IMR-90 (cell line): ENCODE data around the gene DNAH9. TPM values are rescaled to one million over a fixed set of nuclear protein-coding genes. Genes with fewer than 3 reads are reported as not detected.

ENCODE experiments used
- ATAC-seq: fragments of 200-7000 bp; cut with Tn5 transposase; 2 replicates; pipeline ENCODE4 v1.9.1; 2020; ENCODE audit warnings: low read depth, mild to moderate bottlenecking, moderate library complexity
- BruUV-seq: library from RNA; stranded (reverse); fragments of 400-500 nt; replicated peaks from 2 replicates; lab custom pipeline; 2021; lab: Mats Ljungman, UMichigan
- CTCF ChIA-PET: fragments of 300-600 bp; formaldehyde crosslinking; extraction: SDS; loops from one replicate; lab custom pipeline; 2021; ENCODE audit warnings: antibody characterized with exemption; lab: Yijun Ruan, JAX
- POLR2A ChIA-PET: fragments of 300-600 bp; sonication (Branson Sonifier 250); formaldehyde crosslinking; loops from one replicate; lab custom pipeline; 2022; ENCODE audit warnings: antibody characterized with exemption; ENCODE audit not compliant: unreplicated experiment; lab: Charles Lee
- DNase-seq: peaks from one replicate; pipeline ENCODE4 v3.0.0; 2013
- H2AFZ ChIP-seq: replicated peaks from 2 replicates; pipeline ENCODE3; 2013; ENCODE audit warnings: low read length, mild to moderate bottlenecking; ENCODE audit not compliant: poor library complexity
- H2AK5ac ChIP-seq: 2 replicates; pipeline ENCODE4 v1.6.1; 2013; ENCODE audit warnings: low read depth, low read length, inconsistent platforms
- H2AK9ac ChIP-seq: replicated peaks from 2 replicates; pipeline ENCODE3; 2013; ENCODE audit warnings: mild to moderate bottlenecking, low read depth, low read length, moderate library complexity; ENCODE audit not compliant: poor library complexity
- H2BK120ac ChIP-seq: 2 replicates; pipeline ENCODE4 v1.6.1; 2013; ENCODE audit warnings: low read depth, low read length, inconsistent platforms
- H2BK15ac ChIP-seq: 3 replicates; pipeline ENCODE4 v1.6.1; 2013; ENCODE audit warnings: low read depth, low read length, inconsistent platforms
- H2BK20ac ChIP-seq: 2 replicates; pipeline ENCODE4 v1.6.1; 2013; ENCODE audit warnings: low read depth, mild to moderate bottlenecking, inconsistent platforms, low read length, moderate library complexity
- H2BK5ac ChIP-seq: 2 replicates; pipeline ENCODE4 v1.6.1; 2013; ENCODE audit warnings: mild to moderate bottlenecking, low read depth, low read length, inconsistent platforms; ENCODE audit not compliant: poor library complexity, severe bottlenecking
- H3K14ac ChIP-seq: replicated peaks from 2 replicates; pipeline ENCODE4 v1.6.1; 2013; ENCODE audit warnings: low read depth, low read length, inconsistent platforms
- H3K18ac ChIP-seq: 2 replicates; pipeline ENCODE4 v1.6.1; 2013; ENCODE audit warnings: low read depth, low read length, control low read depth
- H3K23ac ChIP-seq: 2 replicates; pipeline ENCODE4 v1.6.1; 2013; ENCODE audit warnings: low read depth, low read length, inconsistent platforms
- H3K27ac ChIP-seq: 2 replicates; pipeline ENCODE4 v1.5.1; 2013; ENCODE audit warnings: mild to moderate bottlenecking, control low read depth, low read length; ENCODE audit not compliant: insufficient read depth
- H3K27me3 ChIP-seq: 2 replicates; pipeline ENCODE4 v1.6.1; 2013; ENCODE audit warnings: low read length; ENCODE audit not compliant: control insufficient read depth, insufficient read depth
- H3K36me3 ChIP-seq: 2 replicates; pipeline ENCODE4 v1.6.1; 2013; ENCODE audit warnings: low read length, mixed read lengths; ENCODE audit not compliant: control insufficient read depth, insufficient read depth
- H3K4ac ChIP-seq: 2 replicates; pipeline ENCODE4 v1.6.1; 2013; ENCODE audit warnings: low read depth, low read length, inconsistent platforms
- H3K4me1 ChIP-seq: 2 replicates; pipeline ENCODE4 v1.6.1; 2013; ENCODE audit warnings: low read length, mixed read lengths; ENCODE audit not compliant: control insufficient read depth, insufficient read depth
- H3K4me2 ChIP-seq: 2 replicates; pipeline ENCODE4 v1.6.1; 2013; ENCODE audit warnings: low read depth, mild to moderate bottlenecking, control low read depth, low read length, moderate library complexity
- H3K4me3 ChIP-seq: 2 replicates; pipeline ENCODE4 v1.5.1; 2013; ENCODE audit warnings: low read depth, mild to moderate bottlenecking, control low read depth, low read length, moderate library complexity; ENCODE audit not compliant: insufficient read depth
- H3K56ac ChIP-seq: 2 replicates; pipeline ENCODE4 v1.6.1; 2013; ENCODE audit warnings: low read length, inconsistent platforms; ENCODE audit not compliant: insufficient read depth; ENCODE audit errors: extremely low read depth
- H3K79me1 ChIP-seq, 2 experiments: 2 replicates each; pipeline ENCODE4 v1.6.1; 2013; ENCODE audit warnings: low read length in 2 of 2, inconsistent platforms in 1 of 2, low read depth in 1 of 2
- H3K9ac ChIP-seq: 2 replicates; pipeline ENCODE4 v1.6.1; 2013; ENCODE audit warnings: low read depth, low read length, control low read depth
- H3K9me1 ChIP-seq: 2 replicates; pipeline ENCODE4 v1.6.1; 2013; ENCODE audit warnings: low read length, inconsistent platforms; ENCODE audit not compliant: insufficient read depth
- H3K9me3 ChIP-seq: 2 replicates; pipeline ENCODE4 v1.6.1; 2013; ENCODE audit warnings: low read length; ENCODE audit not compliant: control insufficient read depth, insufficient read depth
- H4K20me1 ChIP-seq: 2 replicates; pipeline ENCODE4 v1.6.1; 2013; ENCODE audit warnings: low read length, inconsistent platforms; ENCODE audit not compliant: insufficient read depth
- H4K5ac ChIP-seq: 2 replicates; pipeline ENCODE4 v1.6.1; 2013; ENCODE audit warnings: mild to moderate bottlenecking, low read depth, low read length, control low read depth
- H4K8ac ChIP-seq, 2 experiments: 2 replicates each; pipeline ENCODE4 v1.6.1; 2013; ENCODE audit warnings: low read depth in 2 of 2, low read length in 2 of 2, control low read depth in 1 of 2, inconsistent platforms in 1 of 2
- H4K91ac ChIP-seq: 2 replicates; pipeline ENCODE4 v1.6.1; 2013; ENCODE audit warnings: low read depth, low read length, inconsistent platforms; ENCODE audit not compliant: insufficient read depth
- RCOR1 ChIP-seq: IDR thresholded peaks from 2 replicates; pipeline ENCODE4 v1.6.1; 2012; ENCODE audit warnings: mild to moderate bottlenecking, low read length, improper control_type of control experiment; ENCODE audit not compliant: insufficient replicate concordance
- WGBS, 2 experiments: methylation state at CpG; one replicate each; pipeline versions ENCODE4 v1.1.5 to v1.1.7; 2013; ENCODE audit warnings: missing lambda C conversion rate in 2 of 2; ENCODE audit not compliant: insufficient read length in 1 of 2; ENCODE audit errors: extremely low coverage in 2 of 2; 5-methylcytosine and 5-hydroxymethylcytosine counted together
- dilution Hi-C: fragments of 300-500 bp; cut with HindIII; formaldehyde crosslinking; loops from one replicate; pipeline ENCODE4 v1.14.3; 2018; ENCODE audit warnings: low sequenced_read_pairs; ENCODE audit not compliant: unreplicated experiment
- in situ Hi-C: fragments of 300-500 bp; cut with MboI; formaldehyde crosslinking; loops from 3 replicates; pipeline ENCODE4 v1.14.3; 2019; ENCODE audit warnings: low sequenced_read_pairs, inconsistent platforms, mixed read lengths
- intact Hi-C: fragments of 100-400 bp; cut with micrococcal nuclease; formaldehyde crosslinking; loops from 2 replicates; pipeline ENCODE4 v1.10.0; 2022
- polyA plus RNA-seq, 3 experiments: library from polyadenylated mRNA; depleted of rRNA; stranded (reverse); fragments of >200 nt; gene quantifications; 2 replicates each; pipeline ENCODE4 v1.2.3, GENCODE V29; 2012; ENCODE audit warnings: low replicate concordance in 1 of 3
- total RNA-seq: library from RNA; depleted of rRNA; stranded (reverse); fragments of >200 nt; gene quantifications from 2 replicates; pipeline ENCODE4 v1.2.3, GENCODE V29; 2012

The DNAH9 gene
- total and polyA plus RNA-seq, 2 of the 4 experiments (the other 2 are of a cell fraction): not detected

DNA sequence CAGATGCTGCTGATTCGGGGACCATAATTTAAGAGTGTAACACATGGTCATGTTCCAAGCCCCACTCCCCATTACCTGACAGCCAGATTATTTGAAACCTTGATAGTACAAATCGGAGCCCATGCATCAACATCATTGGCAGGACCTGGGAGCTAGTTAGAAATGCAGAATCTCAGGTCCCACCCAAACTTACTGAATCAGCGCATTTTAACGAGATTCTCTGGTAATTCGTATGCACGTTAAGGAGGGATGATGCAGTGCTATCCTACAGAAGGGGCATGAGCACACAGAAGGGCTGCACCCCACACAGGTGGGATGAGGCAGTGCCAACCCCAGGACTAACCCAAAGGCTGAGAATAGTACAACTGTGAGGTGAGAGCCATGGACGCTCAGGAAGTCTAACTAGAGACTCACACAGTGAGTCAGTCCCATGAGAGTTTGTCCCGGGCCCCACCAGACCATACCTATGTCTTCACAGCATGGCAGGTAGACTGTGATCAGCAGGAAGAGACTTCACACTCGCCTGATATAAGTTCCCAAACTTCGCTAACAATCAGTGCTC, 334.1 kb downstream of the DNAH9 start:
- no peak overlapping the region for H2AK9ac ChIP-seq
- H2AK5ac ChIP-seq: no peak overlapping the region
- intact Hi-C loops (no loop called here), in situ Hi-C loops (no loop called here), dilution Hi-C loops (no loop called here)
- H3K36me3 ChIP-seq: no peaks in the 10 kb centered on the region
- no peak overlapping the region for H3K18ac ChIP-seq
- H3K4me3 ChIP-seq: no peak overlapping the region
- DNase-seq: no peak
- H2BK120ac ChIP-seq: no peak overlapping the region
- WGBS, 2 experiments: 87% methylated on average over 3 of the region's 10 CpGs; no CpG with 5 or more reads in 1 of the 2 experiments
- H3K27me3 ChIP-seq: no peaks in the 10 kb centered on the region
- H3K4ac ChIP-seq: no peak overlapping the region
- no peak overlapping the region for H3K23ac ChIP-seq
- no peak overlapping the region for H2BK20ac ChIP-seq
- no peak overlapping the region for H3K9ac ChIP-seq
- H3K9me3 ChIP-seq: peaks cover 6% of the 10 kb centered on the region; the same call in 1 of the 2 replicates
- ChIA-PET CTCF (no interaction called here), POLR2A (no interaction called here)
- H2AFZ ChIP-seq: no peak overlapping the region
- H3K27ac ChIP-seq: no peak overlapping the region
- no peak overlapping the region for H3K14ac ChIP-seq
- H3K4me2 ChIP-seq: no peak overlapping the region
- H4K91ac ChIP-seq: no peak overlapping the region
- ATAC-seq: no peak
- H3K9me1 ChIP-seq: no peaks in the 10 kb centered on the region
- no peak overlapping the region for H4K5ac ChIP-seq
- no TSS peak for BruUV-seq
- H2BK15ac ChIP-seq: no peak overlapping the region
- no peaks in the 10 kb centered on the region for H3K4me1 ChIP-seq
- H3K56ac ChIP-seq: no peak overlapping the region
- H3K79me1 ChIP-seq: no peaks in the 10 kb centered on the region
- no peaks in the 10 kb centered on the region for H4K20me1 ChIP-seq
- H4K8ac ChIP-seq: no peak overlapping the region
- H2BK5ac ChIP-seq: no peak overlapping the region
- no peak for TF ChIP-seq RCOR1
